SIG-M5 (cell line): ENCODE measurements around the gene IGHMBP2.
"Not testable (repeated sequence)": the region's sequence is repeated elsewhere in the genome, so short reads cannot be mapped to it uniquely, and the experiment has no call there.

ENCODE experiments used
- DNase-seq: peaks from one replicate; lab custom pipeline; 2025; lab: John Stamatoyannopoulos, UW

IGHMBP2 gene

DNA sequence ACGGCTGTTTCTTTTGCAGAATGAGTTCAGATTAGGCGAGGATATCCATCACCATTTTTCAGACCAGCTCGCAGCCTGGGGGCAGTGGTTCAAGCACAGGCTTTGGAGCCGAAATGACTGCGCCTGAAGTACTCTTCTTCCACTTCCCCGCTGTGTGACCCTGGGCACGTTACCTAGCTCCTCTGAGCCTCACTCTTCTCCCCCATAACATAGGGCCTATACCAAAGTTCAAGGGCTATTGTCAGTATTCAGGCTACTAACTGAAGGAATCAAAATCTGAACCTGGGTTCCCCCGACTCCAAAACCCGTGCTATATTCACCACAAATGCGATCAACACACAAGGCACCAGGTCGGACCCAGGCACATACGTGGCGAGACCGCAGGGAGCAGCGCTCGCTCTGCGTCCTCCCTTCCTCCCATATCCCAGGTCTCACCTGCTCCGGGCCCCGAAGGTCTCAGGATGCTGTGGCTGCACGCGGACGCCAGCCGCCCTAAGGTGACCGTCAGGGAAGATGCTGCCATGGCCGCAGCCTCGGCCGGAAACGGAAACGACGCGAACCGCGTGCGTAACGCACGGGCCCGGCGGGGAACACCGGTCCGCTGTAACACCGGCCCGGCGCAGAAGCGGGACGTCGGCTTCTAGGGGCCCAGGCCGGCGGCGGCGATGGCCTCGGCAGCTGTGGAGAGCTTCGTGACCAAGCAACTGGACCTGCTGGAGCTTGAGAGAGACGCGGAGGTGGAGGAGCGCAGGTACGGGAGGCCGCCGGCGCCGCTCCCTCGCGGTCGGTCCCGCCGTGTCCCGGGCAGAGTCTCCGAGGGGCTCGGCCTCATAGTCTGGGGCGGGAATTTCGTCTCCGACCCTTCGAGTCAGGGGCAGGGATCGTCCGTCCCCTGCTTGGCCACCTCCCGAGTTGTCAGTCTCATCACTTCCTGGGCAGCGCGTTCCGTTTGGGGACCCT lies at the start of gene IGHMBP2, which contains the start of gene MRPL21:
TSS of gene IGHMBP2 (plus strand) at position 604 of the 960 bp plus-strand sequence. CDS start at position 666, 62 bp downstream.
TSS of gene MRPL21 (minus strand) at position 545 of the 960 bp plus-strand sequence. CDS start at position 523, 22 bp downstream.
- DNase-seq = no peak

DNA sequence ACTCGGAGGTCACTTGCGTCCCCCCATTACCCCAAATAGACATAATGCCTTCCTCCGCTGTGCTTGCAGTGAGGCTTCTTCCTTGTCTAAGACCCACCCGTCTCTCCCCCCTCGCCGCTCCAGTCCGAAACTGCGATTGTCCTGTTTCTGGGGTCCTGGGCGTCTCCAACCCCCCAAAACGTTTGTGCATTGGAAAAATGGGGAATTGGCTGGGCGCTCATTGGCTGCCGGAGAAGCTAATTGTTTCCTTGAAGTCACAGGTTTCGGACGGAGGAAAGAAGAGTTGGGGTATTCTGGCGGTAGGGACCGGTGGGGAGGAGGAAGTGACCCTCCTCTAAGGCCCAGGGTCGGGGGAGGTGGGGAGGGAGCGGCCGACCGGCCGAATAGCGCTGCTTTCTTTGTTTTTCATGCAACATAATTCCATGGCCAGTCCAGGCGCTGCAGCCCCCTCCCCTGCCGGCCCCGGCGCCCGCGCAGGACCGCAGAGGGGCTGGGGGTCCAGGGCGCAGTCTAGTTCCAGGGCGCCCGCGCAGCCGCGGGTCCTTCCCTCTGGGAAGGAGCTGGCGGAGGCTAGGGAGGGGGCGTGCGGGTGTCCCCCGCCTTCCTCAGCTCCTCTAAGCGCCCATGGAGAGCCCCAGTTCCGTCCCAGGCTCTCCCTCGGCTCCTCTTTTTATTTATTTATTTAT lies 49.3 kb upstream of the IGHMBP2 start:
- no peak for DNase-seq

DNA sequence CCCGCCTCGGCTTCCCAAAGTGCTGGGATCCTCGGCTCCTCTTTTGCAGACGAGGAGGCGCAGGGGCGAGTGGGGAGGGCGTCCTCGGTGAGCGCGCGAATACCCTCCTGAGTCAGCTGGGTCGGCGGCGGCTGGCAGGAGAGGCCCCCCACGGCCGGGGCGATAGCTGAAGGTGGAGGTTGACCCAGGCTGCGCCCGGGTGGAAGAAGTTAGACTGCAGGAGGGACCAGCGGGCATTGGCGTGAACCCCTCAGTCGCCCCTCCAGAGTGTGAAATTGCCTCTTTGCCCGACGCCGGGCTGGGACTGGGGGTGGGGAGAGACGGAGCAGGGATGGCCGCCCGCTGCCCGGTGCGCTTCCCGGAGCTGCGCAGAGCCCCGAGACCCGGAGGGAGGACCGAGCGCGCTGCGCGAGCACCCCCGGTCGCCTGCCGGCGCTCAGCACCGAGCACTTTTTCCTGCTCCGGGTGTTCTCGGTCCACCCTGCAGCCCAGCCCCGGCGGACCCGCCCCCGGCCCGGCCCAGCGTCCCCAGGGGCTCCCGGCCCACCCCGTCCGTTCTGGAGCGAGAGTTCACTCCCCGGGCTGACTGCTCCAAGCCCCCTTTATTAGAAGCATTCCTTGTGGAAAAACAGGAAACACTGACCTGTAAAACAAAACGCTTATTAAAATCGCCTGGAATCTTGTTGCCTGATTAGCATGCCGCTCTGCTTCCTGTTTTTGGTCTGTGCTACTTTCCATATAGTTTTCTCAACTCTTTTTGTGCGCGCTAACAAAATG lies 48.3 kb upstream of the IGHMBP2 start:
- no peak for DNase-seq

DNA sequence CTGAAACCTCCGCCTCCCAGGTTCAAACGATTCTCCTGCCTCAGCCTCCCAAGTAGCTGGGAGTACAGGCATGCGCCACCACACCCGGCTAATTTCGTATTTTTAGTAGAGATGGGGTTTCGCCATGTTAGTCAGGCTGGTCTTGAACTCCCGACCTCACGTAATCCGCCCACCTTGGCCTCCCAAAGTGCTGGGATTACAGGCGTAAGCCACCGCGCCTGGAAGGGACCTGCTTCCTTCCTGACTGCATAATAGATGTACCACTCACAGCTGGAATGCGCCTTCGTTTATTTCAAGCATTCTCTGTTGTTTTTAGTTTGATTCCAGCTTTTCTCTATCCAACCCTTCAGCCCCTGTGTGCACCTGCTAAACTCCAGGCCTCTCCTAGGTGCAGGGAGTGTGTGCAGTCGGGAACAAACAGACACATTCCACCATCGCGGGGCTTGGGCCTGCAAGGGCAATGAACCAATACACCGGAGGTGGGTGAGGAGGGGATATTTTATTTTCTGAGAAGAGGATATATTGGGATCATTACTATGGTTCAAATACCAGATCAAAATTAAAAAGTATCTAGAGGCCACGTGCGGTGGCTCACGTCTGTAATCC lies 47.2 kb upstream of the IGHMBP2 start:
- DNase-seq = not testable (repeated sequence)

DNA sequence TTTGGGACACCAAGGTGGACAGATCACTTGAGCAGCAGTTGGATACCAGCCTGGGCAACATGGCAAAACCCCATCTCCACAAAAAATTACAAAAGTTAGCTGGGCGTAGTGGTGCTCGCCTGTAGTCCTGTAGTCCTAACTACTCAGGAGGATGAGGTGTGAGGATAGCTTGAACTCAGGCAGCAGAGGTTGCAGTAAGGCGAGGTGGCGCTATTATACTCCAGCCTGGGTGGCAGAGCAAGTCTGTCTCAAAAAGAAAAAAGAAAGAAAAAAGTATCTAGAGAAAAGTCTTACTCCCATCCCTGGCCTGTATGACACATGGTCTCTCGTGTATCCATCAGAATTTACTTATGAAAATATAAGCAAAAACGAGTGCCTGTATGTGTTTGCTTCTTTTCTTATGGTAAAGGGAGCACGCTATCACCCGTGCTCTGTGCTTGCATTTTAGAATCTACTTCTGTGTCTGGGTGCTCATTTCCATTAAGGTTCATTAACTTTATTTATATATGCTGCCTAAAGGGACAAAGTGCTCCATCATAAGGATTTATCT lies 46.6 kb upstream of the IGHMBP2 start:
- DNase-seq = no peak

DNA sequence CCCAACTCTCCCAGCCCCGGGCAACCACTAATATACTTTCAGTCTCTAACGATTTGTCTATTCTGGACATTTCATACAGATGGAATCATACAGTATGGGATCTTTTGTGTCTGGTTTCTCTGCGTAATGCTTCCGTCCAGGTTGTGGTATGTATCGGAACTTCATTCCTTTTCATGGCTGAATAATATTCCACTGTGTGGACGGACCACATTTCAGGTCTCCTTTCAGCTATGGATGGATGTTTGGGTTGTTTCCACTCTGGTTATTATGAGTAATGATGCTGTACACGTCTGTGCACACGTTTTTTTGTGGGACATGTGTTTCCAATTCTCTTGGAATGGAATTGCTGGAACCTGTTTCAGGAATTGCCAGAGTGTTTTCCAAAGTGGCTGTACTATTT lies 44.6 kb upstream of the IGHMBP2 start:
- DNase-seq = no peak

DNA sequence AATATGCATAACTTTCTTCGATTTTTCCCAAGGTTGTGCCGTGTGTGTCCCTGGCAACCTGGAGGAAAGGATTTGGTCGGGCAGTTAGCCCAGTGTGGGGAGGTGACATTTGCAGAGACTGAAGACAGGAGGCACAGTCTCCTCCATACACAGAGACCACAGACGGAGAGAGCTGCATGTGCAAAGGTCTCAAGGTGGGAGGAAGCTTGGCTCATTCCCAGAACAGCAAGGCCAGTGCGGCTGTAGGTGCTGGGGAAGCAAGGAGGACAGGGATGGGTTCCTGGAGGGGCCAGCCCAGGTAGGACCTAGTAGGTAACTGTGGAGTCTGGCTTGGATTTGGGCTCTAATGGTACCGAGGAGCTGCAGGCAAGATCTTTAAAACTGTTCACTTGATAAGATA lies 41.3 kb upstream of the IGHMBP2 start:
- no peak for DNase-seq

DNA sequence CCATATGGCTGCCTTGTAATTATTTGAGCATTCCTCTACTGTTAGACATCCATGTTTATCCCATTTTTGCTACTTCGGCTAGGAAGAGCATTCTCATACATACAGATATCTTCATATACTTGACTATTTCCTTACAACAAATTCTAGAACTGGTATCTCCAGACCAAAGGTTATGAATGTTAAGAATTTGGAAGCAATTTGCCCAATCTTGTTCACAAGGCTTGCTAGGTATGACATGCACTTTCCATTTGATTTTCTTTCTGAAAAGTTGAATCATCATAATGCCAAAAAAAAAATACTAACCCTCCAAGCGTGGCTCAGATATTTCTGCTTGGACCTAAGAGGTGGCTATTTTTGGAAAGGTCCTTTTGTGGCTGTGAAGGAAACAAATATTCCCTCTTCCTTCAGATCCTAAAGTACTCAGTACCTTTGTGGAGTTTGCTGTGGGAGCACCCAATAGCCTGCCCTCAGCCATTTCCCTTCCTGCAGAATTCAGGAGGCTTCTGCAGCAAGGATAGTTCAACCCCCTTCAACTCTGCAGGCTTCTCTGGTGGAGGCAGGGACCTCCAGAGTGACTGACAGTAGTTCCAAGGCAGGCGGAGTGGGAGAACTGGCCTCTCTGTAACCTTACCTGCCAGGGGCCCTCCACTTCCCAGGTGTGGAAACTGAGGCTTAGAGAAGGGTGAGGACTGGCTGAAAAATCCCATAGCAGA lies 40.0 kb upstream of the IGHMBP2 start:
- no peak for DNase-seq

DNA sequence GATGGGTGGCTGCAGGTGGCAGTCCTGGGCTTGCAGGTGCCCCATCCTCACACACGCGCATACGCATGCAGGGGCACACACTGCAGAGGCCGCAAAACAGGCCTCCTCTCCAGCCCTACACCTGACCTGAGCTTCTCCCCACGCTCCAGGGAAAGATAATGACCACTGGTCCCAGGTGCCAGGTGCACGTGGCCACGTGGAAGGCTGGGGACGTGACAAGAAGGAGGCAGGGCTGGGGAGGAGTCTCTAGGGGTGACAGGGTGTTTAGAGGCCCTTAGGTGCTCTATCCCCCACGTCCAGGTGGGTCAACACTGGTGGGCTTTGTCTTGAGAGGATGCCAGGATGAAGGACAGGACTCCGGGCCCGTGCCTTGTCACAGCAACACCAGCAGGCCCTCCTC lies 38.5 kb upstream of the IGHMBP2 start:
- no peak for DNase-seq

DNA sequence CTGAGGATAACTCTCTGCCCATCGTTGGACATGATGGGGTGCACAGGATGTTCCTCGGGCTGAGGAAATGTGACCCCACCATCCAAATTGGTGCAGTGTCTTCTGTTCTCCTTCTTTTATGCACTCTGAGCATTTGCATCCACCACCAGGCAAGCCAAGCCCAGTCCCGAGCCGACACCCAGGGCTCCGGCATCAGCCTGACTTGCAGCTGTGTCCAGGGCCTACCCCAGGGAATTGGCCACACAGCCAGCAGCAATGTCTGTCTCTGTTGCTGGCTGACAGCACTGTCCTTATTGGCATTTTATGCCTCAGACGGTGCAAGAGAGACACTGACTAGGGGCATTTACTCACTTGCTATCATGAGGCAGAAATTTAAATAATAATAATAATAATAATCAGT lies 36.6 kb upstream of the IGHMBP2 start:
- no peak for DNase-seq

DNA sequence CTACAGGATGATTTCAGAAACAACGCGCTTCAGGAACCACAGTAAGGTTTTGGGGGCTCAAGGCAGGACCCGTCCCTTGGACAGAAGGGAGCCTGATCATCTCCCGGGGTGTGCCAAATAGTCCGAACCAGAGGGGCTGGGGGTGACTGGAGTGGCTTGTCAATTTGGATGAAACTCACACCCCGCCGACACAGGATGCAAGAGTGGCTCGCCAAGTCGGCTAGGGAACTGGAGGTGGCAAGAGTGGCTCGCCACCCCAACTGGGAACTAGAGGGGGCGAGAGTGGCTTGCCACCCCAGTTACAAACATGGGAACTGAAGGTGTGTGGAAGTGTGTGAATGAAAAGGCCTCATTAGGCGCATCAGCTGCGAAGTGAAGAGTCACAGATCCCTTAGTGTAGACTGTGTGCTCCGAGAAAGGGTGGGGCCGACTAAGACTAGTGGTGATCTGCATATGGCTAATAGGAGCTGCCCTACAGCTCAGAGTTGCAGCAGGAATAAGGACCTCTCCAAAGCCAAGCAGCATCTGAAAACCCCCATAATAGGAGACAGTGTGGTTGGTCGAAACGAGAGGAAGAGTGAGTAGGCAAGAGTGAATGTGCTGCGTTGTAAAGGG lies 35.4 kb upstream of the IGHMBP2 start:
- DNase-seq = no peak

DNA sequence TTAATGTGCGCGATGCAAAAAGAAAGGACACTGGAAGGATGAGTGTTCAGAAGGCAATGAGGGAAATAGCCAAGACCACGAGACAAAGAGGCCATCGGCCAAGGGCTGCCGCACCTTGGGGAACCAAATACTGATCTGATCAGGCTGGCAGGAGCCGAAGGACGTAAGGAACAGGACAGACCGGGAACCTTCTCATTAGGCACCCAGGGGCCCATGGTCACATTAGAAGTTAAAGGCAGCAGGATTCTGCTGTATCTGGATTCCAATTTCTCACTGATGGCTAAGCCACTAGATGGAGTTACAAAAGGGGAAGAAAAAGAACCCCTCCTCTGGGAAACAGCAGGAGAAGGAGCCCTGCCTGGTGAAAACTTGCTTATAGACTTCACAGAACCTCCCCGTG lies 33.2 kb upstream of the IGHMBP2 start:
- DNase-seq = no peak

DNA sequence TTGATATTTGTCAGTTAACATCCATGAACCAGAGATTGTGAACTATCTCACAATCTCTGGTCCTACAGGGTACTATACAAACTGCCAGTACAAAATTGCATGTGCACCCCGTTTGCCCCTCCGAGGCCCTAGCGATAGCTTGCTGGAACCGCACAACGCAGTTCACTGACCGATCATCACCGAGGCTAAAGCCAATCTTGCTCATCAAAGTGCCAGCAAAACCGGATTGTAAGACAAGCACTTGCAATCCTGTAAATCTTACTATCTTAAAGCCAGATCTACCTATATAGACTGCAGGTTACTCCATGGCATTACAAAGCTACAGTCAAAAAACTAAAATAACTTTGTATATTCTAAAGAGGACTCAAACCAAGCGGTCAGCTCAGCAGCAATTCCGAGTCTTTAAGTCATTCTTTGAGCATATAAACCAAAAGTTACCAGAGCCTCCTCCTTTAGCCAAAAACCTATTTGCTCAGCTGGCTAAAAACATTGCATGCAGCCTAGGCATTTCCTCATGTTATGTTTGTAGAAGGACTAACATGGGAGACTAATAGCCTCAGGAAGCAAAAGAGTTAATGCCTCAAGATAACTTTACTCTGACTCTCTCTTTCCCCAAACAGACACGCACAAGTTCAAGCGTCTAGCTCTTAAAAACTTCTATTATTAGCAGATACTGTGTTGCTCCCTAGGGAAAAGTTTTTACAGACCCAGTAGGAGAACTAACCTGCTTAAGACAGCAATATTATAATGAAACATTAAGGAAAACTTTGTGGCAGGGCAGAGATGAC lies 31.3 kb upstream of the IGHMBP2 start:
- no peak for DNase-seq

DNA sequence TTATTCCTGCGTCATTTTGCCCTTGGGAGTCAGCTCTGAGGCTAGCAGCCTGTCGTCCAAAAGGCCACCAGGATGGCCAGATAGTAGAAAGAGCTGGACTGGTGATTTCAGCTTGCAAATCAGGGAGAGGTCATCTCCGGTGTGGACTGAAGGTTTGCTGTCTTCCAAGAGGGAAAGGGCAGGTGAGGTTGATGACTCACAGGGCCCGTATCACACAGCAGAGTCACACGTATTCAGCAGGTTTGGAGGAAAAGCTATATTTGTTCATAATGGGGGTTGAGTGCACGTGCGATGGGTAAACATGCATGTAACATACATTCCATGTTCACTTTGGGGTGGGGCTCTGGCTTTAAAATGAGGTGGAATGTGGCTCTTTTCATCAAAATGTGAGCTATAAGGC lies 25.7 kb upstream of the IGHMBP2 start:
- no peak for DNase-seq

DNA sequence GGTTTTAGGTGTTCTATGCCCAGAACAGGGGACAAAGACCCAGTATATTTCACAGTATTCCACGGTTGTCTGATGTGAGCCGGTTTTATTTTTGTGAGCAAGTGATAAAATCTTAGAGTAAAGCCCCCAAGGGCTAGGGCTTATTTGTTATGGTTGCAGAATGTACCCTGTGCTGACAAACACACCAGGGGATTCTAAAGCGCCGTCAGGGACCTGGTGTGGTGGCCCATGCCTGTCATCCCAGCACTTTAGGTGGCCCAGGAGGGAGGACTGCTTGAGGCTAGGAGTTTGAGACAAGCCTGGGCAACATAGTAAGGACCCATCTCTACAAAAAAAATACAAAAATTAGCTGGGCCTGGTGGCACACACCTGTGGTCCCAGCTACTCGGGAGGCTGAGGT lies 22.8 kb upstream of the IGHMBP2 start:
- DNase-seq = no peak

DNA sequence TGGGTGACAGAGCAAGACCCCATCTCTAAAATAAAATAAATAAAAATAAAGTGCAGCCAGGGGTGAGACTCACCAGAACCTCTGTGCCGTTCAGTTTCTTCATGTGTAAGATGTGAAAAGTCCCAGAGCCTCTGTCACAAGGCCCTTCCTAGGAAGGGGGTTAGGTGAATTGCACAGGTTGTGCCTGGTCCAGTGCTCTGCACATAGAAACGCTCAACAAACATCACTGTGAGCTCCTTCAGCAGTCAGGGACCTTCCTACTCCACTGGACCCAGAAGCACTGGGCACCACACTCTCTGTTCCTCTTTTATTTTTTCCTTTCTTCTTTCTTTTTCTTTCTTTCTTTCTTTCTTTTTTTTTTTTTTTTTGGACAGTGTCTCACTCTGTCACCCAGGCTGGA lies 22.4 kb upstream of the IGHMBP2 start:
- no peak for DNase-seq

DNA sequence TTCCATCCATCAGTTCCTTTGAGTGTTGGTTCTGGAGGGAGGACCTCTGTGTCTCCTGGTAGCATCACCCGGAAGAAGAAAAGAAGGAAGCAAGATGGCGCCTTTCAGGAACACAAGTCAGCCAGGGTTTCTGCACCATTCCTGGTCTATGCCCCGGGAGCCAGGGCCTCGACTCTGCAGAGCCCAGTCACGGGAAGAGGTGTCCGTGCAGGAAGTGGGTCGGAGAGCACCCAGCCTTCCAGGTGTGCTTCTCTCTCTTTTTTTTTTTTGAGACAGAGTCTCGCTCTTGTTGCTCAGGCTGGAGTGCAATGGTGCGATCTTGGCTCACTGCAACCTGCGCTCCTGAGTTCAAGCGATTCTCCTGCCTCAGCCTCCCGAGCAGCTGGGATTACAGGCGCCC lies 21.3 kb upstream of the IGHMBP2 start:
- DNase-seq = no peak

DNA sequence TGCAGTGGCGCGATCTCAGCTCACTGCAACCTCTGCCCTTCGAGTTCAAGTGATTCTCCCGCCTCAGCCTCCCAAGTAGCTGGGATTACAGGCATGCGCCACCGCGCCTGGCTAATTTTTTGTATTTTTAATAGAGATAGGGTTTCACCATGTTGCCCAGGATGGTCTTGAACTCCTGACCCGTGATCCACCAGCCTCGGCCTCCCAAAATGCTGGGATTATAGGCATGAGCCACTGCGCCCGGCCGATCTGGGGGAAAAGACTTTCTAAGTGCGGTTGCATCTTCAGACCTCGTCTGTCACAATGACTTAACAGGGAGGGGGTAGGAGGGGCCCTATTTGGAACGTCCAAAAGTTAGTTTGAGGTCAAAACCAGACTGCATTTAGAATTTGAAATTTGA lies 18.9 kb upstream of the IGHMBP2 start:
- not testable (repeated sequence) for DNase-seq

DNA sequence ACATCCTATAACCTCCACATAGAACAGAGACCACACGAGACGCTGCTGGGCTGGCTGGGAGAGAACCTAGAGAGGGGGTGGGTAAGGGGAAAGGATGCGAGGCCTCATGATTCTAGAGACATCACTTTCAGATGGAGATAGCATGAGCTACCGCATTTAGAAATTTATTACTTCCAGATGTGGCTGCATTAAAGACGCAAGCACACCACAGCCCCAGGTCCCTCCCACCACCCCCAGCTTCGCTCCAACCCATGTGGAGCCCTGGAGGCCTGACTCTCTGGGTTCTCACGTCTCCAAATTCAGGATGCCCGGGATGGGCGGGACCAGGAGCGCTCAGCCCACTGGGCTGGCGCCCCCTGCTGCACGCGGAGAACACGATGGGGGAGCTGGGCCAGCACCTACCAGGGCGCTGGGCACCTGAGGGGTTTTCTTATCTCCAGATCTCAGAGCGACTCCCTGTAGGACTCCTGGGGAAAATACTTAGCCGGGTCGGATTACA lies 13.7 kb upstream of the IGHMBP2 start:
- no peak for DNase-seq
